NCI-H82 treated with DMSO at 0.1 percent for 48 hours (cell line): ENCODE measurements around the gene GCSAML.
"Not testable (repeated sequence)": the region's sequence is repeated elsewhere in the genome, so short reads cannot be mapped to it uniquely, and the experiment has no call there.

ENCODE experiments used
- DNase-seq: peaks from one replicate; lab custom pipeline; 2025; ENCODE audit not compliant: unreplicated experiment; lab: John Stamatoyannopoulos, UW

Gene GCSAML

GRCh38 chr1:247548769-247549182, at the start of gene GCSAML:
Gene GCSAML, plus strand, starts transcription at chr1:247549134. Its CDS starts 58 bp downstream, at chr1:247549192.
- no peak for DNase-seq

- DNase-seq = no peak
Measured at GRCh38 chr1:247500865-247501264, 48.1 kb upstream of the GCSAML start.

- no peak for DNase-seq
Measured at GRCh38 chr1:247506831-247507230, 42.1 kb upstream of the GCSAML start.

GRCh38 chr1:247517795-247518612, 30.9 kb upstream of the GCSAML start:
- no peak for DNase-seq

GRCh38 chr1:247518613-247518891, 30.4 kb upstream of the GCSAML start:
- no peak for DNase-seq

- DNase-seq = not testable (repeated sequence)
Measured at GRCh38 chr1:247521886-247522285, 27.0 kb upstream of the GCSAML start.

- DNase-seq = no peak
Measured at GRCh38 chr1:247528812-247529474, 20.0 kb upstream of the GCSAML start.

- no peak for DNase-seq
Measured at GRCh38 chr1:247529771-247530355, 19.1 kb upstream of the GCSAML start.

- no peak for DNase-seq
Measured at GRCh38 chr1:247530785-247531184, 18.1 kb upstream of the GCSAML start.

GRCh38 chr1:247531937-247532336, 17.0 kb upstream of the GCSAML start:
- no peak for DNase-seq

- DNase-seq = no peak
Measured at GRCh38 chr1:247535402-247535801, 13.5 kb upstream of the GCSAML start.

- DNase-seq = no peak
Measured at GRCh38 chr1:247536340-247536739, 12.6 kb upstream of the GCSAML start, which contains the start of gene OR2C3. Gene OR2C3, minus strand, starts transcription at chr1:247536440. Its CDS starts 3,929 bp downstream, at chr1:247532511.

GRCh38 chr1:247538561-247538960, 10.4 kb upstream of the GCSAML start:
- DNase-seq = no peak

- DNase-seq = no peak
Measured at GRCh38 chr1:247539215-247539614, 9.7 kb upstream of the GCSAML start.

GRCh38 chr1:247540581-247540980, 8.4 kb upstream of the GCSAML start:
- no peak for DNase-seq

- DNase-seq = no peak
Measured at GRCh38 chr1:247542811-247543210, 6.1 kb upstream of the GCSAML start.

- DNase-seq = no peak
Measured at GRCh38 chr1:247548092-247548491, 842 bp upstream of the GCSAML start.

GRCh38 chr1:247551721-247552120, 2.8 kb downstream of the GCSAML start:
- no peak for DNase-seq

- no peak for DNase-seq
Measured at GRCh38 chr1:247552231-247552630, 3.3 kb downstream of the GCSAML start.

GRCh38 chr1:247557926-247558674, 9.2 kb downstream of the GCSAML start:
- no peak for DNase-seq

- DNase-seq = no peak
Measured at GRCh38 chr1:247561711-247562110, 12.8 kb downstream of the GCSAML start.
